Activated CD4-positive, alpha-beta T cell treated with anti-CD3 and anti-CD28 coated beads, Interleukin-2, amount 50 U/mL, for 4 hours (primary cell): Measurements from ENCODE around the gene REN.
A peak's percentile ranks its signal among the peaks of the same experiment; 100 is the strongest.

Experiments
- DNase-seq, 2 experiments: peaks; one replicate each; pipeline ENCODE4 v3.0.0-alpha.2; 2020

Gene REN

DNA sequence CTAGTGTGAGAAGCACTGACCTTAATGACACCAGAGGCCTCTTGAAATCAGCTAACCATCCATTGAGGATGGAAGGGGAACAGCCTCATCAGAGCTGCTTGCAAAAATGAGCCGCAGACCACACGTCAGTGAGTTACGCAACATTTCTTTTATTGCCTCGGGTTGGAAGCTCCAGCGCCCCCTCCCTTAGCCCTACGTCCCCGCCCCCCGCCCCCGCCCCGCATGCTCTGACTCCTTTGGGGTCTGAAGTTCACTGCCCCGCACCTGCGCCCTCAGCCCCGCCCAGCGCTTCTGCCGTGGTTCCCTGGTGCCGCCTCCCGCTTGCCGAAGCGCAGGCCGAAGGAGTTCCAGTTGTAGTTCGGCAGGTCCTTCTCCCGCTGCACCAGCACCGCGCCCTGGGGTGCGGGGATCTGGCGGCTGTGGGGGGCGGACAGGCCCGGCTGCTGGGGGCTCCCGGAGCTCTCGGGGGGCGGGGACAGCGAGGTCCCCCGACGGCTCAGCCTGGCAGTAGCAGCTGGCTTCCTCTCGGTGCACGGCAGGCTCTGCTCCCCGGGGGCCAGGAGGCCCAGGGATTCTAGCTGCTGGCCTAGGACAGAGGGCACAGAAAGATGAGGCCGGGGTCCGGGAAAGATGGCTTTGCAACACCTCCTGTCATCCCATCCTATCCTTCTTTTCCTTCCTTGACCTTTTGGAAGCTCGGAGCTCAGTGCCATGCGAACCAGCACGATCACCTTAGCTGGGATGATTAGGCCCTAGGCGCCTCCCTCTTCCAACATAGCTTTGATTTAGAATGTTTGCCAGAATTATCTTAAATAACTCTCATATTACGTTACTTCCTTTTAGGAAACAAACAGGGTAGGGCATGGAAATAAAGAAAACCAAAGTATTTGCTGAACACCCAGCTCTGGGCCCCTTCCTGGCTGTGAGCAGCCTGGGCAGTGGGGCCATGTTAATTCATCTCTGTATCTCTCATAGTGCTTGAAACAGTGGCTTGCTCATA is 24.4 kb upstream of the REN start:
- no peak for DNase-seq

DNA sequence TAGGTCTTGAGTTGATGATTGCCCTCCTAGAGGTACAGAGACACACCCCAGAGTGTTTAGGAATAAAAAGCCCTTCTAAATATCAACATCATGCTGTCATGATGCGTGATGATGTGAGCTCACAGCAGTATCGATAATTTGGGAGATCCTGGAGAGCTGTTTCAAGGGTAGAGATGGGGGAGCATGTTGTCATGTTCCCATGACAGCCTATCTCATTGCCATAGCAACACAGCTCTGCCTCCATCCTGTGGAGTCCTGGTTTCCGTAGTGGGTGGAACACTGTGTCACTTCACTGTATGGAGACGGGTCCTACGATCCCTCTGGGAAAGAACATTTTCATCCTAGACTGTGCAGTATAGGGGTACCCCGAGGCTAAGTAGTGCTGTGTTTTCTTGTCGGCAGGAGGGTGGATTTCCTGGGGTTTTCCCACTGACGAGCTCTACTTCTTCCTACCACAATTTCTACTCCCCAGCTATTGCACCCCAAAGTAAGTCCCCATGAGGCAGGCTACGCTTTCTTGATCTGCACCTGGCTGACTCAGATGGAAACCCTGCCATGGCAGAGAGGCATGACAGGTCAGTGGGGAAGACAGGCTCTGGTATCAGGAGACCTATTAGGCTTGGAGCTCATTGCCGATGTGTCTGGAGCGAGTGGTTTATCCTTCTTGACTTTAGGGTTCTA is 23.0 kb upstream of the REN start:
- DNase-seq: no peak

DNA sequence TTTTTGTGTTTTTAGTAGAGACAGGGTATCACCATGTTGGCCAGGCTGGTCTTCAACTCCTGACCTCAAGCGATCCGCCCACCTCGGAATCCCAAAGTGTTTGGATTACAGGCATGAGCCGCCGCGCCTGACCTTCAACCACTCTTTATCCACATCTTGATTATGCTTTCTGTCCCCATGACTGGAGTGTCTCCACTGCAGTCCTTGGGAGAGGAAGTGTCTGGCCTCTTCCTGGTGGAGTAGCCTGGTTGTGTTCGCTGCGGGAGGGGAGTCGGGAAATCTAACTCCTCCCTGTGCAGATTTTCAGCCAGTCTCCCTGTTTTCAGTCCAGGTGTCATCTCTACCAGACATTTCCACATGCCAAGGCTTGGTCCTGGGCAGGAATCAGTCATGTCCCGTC is 20.5 kb upstream of the REN start:
- no peak for DNase-seq

DNA sequence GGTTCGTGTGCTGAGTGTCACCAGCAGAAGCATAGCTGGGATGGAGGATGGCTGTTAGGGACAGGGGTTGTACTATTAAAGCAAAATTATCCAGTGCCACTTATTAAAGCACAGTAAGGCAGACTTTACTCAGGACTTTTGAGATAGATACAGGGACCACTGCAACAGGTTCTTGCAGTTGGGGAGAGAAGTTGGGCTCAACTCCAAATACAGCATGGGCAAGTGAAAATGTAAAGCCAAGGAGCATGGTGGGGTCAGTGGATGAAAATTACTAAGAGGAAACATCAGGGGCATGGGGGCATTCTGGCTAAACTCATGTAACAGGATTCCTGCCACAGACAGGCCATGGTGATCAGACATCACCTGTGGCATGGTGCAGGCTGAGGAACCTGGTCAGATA is 15.0 kb upstream of the REN start:
- DNase-seq: no peak

DNA sequence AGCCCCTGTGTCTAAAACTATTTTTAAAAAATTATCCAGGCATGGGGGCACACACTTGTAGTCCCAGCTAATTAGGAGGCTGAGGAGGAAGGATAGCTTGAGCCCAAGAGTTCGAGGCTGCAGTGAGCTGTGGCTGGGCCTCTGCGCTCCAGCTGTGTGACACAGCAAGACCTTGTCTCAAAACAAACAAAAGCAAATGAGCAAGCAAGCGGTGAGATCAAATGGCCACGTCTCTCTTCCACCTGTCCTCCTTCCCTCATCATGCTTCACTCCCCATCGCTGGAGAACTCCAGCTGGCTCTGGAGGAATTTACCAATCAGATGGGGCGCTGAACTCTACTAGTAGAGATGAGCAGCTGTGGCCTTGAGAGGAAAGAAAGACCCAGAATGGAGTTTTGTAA is 14.0 kb upstream of the REN start:
- no peak for DNase-seq

DNA sequence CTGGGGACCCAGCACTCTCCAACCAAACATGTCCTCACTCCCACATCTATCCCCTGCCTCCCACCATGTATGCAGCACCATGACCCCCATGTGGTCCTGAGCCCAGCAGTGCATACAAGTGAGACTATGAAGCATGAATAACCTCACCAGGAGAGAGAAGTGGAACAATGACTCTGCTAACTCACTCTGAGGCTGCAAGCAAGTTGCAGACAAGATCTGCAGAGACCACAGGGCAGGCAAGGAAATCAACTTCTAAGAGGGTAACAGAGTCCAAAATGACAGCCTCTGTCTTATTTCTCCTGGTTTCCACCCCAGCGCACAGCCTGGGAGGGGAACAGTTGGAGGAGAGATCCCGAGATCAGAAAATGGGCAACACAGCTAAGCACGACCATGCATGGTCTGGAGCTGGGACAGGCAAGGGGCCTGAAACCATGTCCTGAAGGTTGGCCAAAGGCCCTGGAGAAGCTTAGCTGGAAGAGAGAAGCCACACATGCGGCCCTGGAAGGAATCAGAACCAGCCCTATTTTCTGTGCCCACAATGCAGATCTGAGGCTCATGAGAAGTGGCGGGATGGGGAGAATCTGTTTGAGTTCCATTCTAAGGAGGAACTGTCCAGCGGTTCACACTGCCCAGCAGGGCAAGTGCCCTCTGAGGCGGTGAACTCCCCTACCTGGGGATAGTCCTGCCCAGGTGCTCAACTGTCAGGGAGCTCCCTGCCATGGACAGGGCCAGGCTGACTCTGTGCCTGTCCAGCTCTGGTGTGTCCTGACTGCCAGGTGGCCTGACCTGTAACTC is 12.5 kb upstream of the REN start:
- no peak for DNase-seq

DNA sequence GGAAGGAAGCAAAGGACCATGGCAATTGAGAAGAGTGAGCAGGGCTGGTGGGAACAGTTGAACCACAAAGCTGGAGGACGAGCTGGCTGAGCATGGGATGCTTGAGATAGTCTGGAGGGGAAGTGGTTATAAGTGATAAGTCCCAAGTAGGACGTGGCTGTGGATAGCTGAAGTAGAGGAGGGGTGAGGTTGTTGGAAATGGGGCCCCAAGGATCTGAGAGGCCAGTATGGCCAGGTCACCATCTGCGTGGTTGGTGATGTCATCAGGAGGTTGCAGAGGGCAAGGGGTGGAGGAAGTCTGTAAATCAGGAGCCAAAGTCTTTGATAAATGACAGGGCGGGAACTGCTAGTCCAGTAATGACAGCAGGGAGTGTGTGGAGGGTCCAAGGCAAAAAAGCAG is 11.0 kb upstream of the REN start:
- no peak for DNase-seq

DNA sequence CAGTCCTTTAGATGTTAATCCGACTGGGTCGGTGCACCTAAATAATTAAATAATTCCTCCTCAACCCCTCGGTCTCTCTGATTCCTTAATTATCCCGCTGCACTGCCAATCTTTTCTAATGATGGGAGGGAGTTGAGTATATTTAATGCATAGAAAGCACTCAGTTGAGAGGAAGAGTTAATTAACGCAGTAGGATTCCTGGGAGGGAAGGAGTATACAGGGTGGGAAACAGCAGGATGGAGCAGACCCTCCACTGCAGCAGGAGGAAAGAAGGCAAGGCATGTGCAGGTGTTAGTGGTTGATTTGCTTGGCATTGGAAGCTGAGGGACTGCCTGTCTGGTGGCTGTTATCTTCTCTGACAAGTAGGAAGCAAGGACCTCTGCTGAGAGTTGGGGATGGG is 9.9 kb upstream of the REN start:
- DNase-seq: no peak

DNA sequence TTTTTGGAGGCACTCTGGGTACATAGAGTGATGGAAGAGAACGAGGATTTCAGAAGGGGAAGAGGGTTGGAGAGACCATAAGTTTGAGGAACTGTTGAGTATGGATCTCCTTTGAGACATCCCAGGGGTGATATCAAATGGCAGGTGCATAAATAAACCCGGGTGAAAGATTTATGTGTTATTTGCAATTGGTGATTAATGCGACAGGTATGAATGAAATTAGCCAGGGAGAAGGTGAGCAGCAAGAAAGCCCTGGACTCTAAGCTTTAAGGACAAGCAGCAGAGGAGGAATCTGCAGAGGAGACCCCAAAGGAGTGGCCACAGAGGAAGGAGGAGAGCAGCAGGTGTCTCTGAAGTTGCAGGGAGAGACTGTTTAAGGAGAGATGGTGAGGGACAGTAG is 8.8 kb upstream of the REN start:
- no peak for DNase-seq

DNA sequence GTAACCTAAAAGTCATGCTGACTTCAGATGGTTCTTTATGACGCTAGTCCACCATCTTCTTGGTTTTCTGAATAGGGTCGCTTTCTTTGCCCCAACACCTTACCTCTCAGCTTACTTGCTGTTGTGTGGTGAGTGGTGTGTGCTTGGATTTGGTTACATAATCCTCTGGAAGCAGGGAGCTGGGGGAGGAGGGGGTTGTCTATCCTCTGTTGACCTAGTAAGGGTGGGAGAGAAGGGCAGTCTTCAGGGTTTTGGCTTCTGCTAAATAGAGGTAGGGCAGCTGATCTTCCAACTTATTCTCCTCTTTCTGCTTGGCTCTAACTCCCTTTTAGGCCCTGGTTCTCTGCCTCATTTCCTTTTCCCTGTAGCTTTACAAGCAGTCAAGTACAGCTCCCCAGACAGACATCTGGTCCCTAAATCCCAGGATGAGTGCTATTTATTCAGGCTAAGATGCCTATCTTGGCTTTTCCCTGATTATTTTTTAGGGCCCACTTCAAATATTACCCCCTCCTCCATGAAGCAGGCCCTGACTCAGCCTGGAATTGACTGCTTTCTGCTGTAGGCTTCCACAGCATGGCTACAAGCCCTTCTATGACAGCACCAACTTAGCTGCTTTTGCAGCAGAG is 6.4 kb upstream of the REN start:
- no peak for DNase-seq

DNA sequence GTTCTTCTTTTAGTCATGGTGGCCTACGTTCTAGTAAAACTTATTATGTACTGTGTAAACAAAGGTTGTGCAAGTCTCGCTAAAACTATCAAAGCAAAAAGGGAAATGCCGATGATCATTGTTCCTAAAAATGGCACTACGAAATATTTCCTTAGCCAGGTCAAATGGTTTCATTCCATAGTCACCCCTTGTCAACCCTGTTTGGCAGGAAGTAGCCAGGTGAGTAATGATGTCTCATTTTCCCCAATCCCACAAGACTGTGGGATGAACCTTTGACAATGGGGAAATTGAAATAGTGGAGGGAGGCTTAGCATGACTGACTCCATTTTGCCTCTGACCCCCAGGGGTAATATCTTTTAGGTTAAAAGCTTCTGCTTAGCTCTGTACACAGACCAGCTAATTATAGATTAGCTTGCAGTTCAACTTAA is 5.6 kb upstream of the REN start:
- DNase-seq: no peak

DNA sequence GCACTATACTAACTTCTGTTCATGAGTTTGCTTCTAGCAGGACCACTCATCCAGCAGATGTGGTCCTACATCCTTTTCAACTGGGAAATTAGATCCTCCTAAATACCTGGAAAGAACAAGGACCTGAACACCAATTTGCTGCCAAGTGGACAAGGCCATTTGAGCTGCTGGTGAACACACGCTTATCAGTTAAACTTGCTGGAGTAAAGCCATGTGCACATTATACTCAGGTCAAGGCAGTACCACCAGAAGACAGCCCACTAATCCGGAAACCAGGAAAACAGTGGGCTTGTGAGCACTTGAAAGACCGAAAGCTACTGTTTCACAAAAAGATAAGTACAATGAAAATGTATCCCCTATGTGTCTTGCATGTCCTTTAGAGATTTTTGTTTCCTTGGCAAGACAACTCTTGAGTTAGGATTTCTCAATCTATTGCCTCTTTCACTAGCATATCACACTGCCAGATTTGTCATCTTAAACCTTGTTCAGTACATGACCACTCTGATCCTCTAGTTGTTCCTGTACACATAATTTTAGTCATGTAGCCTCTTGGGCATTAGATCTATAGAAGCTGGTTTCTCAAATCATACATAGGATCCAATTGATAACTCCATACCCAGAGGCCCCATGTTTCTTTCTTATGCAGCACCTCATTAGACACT is 4.5 kb upstream of the REN start:
- DNase-seq: no peak

DNA sequence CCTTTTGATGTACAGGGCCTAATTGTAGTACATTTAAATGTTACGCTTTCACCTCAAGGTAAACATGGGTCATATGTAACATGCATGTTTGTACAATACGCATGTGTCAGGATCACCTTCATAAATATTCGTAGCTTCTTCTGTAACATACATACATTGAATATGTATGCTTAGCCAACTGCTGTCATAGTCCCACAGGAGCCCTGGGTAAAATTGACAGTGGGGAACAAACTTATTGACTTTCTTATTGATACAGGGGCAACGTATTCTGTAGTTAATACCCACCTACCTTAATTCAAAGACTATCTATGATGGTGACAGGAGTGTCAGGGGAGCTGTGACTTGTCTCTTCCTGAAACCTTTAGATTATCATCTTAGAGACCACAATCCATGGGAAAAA is 3.7 kb upstream of the REN start:
- DNase-seq: no peak

DNA sequence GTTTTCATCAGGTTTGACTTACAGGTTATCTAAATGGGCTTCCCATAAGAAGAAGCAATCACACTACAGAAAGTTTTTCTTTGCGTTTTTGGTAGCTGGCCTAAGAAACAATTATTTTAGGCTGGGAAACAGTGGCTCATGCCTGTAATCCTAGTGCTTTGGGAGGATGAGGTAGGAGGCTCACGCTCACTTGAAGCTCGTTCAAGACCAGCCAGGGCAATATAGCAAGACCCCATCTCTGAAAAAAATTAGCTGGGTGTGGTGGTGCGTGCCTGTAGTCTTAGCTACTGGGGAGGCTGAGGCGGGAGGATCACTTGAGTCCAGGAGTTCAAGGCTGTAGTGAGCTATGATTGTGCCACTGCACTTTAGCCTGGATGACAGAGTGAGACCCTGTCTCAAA is 1.6 kb upstream of the REN start:
- DNase-seq: no peak

DNA sequence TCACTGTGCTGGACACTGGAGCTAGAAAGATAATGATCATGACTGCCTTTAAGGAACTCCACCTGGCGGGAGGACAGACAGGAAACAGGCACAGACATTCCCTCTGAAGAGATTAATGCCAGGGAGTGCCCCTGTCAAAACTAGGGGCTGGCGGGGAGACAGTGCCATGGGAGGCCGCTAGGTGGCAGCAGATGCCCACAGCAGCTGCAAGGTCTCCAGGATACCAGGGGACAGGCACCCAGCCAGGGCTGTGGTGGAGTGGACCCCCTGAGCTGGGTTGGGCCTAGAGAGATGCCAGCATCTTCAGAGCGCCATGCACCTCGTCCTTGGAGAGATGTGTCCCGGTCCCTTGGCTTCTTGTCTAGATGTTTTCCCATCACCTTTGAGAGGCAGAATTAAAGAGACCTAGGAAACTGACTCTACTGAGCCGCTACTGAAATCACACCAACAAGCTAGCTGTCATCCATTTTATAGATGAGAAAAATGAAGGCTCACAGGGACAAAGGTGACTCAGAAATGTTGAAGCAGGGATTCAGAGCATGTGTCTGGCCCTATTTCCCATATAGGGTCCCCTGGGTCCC is 3.6 kb downstream of the REN start:
- peak; percentile 75 to 77 for DNase-seq

DNA sequence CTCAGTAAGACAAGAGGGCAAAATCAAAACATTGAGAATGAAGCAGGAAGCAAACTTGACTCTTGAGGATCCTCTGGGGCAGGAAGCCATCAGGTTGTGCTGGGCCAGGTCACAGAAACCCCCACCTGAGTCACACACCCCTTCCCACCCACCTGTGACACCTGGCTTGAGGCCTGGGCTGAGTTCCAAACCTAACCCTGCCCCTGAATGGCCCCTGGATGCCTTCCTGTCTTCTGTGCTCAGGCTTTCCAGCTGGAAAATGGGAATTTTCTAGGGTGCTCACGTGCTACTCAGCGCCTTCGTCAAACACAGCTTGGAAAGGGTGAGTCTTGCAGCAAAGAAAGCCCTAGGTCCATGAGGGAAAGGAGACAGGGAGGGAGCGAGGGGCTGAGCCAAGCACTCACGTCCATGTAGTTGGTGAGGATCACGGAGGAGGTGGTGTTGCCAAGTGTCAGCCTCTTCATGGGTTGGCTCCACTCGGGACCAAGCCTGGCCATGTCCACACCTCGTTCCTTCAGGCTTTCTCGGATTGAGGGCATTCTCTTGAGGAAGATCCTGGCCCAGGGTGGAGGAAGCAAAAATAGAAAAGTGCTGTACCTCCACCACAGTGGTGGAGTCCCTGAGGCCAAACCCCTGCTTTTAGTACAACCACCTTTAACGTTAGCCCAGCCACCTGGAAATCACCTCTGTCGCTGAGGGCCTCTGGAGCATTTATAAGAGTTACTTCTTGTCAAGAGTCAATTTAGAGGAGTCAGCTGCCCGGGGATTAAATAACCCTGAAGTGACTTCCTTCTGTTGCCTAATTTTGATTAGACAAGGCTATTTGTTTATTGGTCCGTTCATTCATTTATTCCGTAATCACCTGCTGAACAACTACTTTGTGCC is 4.3 kb downstream of the REN start:
- no peak for DNase-seq

DNA sequence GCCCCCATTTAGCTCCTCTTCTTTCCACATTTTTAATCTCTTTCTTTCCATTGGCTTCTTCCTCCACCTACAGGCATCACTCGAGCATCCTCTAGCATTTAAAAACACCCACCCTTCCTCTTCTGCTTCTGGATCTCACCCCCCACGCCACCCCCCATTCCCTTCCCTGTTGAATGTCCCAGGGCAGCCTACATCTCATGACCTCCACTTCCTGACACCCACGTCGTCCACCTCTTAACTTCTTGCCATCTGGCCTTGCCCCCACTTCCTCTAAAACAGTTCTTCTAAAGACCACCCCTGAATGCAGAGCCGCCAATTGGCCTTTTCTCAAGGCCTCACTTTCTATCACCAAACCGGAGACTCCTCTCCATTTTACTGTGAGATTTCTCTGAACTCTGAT is 8.2 kb downstream of the REN start:
- no peak for DNase-seq

DNA sequence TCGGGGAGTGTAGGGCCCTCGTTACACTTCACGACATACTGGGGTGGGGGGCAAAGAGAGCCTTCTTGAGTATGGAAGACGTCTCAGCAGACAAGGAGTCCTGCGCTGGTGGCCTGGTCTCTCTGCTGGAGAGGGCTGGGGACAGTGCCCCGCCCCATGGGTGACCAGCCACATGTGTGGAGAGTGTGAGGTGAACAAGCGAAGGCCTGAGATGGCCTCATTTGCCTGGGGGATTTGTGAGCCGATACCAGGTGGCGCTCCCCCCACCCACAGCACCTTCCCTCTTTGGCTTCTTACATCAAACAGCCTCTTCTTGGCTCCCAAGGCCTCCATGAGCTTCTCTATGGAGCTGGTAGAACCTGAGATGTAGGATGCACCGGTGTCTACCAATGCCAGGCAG is 10.3 kb downstream of the REN start:
- DNase-seq: no peak

DNA sequence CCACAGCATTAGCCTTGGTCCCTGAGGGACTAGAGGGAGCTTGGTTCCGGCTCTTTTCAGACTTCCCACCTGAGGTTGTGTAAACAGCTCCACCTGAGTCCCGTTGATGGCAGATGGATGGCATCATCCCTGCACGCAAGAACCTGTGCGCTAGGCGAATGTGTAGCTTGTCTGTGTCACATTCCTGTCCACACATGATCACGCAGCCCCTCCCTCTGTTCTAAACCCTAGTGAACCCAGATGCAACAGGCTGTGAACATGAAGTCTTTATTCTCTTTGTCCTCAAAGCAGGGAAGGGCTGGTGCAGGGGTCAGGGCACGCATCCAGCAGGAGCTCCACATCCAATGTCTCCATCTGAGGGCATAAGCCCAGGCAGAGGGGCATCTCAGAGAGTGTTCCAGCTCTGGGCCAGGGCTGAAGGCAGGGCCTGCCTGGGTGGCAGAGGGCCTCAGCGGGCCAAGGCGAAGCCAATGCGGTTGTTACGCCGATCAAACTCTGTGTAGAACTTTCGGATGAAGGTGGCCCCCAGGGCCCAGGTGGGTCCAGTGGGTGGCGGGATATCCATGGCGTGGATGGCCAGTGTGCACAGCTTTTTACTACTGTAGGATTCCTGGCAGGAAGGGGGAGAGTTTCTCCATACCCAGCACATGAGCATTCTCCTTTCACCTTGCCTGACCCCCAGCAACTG is 11.4 kb downstream of the REN start:
- no peak for DNase-seq

DNA sequence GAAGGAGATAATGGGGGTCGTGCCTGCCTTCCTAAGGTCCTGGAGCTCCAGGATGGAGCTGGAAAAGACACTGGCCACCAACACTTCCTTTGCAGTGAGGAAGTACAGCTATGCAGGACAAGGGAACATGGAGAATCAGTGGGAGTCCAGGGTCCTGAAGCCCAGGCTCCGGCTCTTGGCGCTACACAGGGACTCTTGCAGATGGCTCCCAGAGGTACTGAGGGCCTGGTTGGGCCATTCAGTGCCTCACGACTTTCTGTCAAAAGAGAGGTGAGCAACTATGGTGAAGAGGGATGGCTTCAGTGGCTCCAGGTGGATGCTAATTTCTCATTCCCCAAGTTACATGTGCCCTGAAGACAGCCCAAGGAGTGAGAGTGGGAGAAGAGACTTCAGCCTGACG is 12.5 kb downstream of the REN start:
- no peak for DNase-seq
